Measurements from ENCODE around the gene ARHGDIG.

The ARHGDIG gene

GRCh38 chr16:280991-281659, 734 bp downstream of the ARHGDIG start:
- DNase-seq (ENCODE audit: low spot score), result no peak

GRCh38 chr16:281660-282255, 1.4 kb downstream of the ARHGDIG start:
- DNase-seq (ENCODE audit: low spot score), result no peak

- no peak for DNase-seq (ENCODE audit: low spot score)
These were observed 2.1 kb downstream of the ARHGDIG start for GRCh38 chr16:282491-282890.

- DNase-seq (ENCODE audit: low spot score), result no peak
These were observed 2.8 kb downstream of the ARHGDIG start, which contains the start of gene PDIA2 for GRCh38 chr16:283033-283805. TSS of gene PDIA2 (plus strand) at chr16:283164. CDS start at chr16:283170, 6 bp downstream.

GRCh38 chr16:284204-285120, 4.1 kb downstream of the ARHGDIG start:
- no peak for DNase-seq (ENCODE audit: low spot score)

GRCh38 chr16:285146-286055, 5.0 kb downstream of the ARHGDIG start:
- no peak for DNase-seq (ENCODE audit: low spot score)

- DNase-seq (ENCODE audit: low spot score), result no peak
These were observed 6.3 kb downstream of the ARHGDIG start for GRCh38 chr16:286491-287297.

- no peak for DNase-seq (ENCODE audit: low spot score)
These were observed 7.0 kb downstream of the ARHGDIG start for GRCh38 chr16:287298-287811.

GRCh38 chr16:287981-288920, 7.9 kb downstream of the ARHGDIG start:
- DNase-seq (ENCODE audit: low spot score), result no peak

GRCh38 chr16:289395-289997, 9.1 kb downstream of the ARHGDIG start:
- DNase-seq (ENCODE audit: low spot score), result no peak

- no peak for DNase-seq (ENCODE audit: low spot score)
These were observed 9.8 kb downstream of the ARHGDIG start for GRCh38 chr16:290015-290680.

- no peak for DNase-seq (ENCODE audit: low spot score)
These were observed 10.5 kb downstream of the ARHGDIG start for GRCh38 chr16:290681-291405.

GRCh38 chr16:291539-291938, 11.1 kb downstream of the ARHGDIG start:
- DNase-seq (ENCODE audit: low spot score), result no peak

GRCh38 chr16:293043-293775, 12.8 kb downstream of the ARHGDIG start:
- DNase-seq (ENCODE audit: low spot score), result no peak

GRCh38 chr16:296276-296675, 15.9 kb downstream of the ARHGDIG start:
- DNase-seq (ENCODE audit: low spot score), result no peak

- no peak for DNase-seq (ENCODE audit: low spot score)
These were observed 16.6 kb downstream of the ARHGDIG start for GRCh38 chr16:296806-297510.

Data from COLO829 (cell line).